ENCODE measurements around the gene GLYAT. TPM values are rescaled to one million over a fixed set of nuclear protein-coding genes. Genes with fewer than 3 reads are reported as not detected.

GLYAT gene
- total and polyA plus RNA-seq, 2 experiments from 2014 or later: 0.10 TPM; not detected in 1

DNA sequence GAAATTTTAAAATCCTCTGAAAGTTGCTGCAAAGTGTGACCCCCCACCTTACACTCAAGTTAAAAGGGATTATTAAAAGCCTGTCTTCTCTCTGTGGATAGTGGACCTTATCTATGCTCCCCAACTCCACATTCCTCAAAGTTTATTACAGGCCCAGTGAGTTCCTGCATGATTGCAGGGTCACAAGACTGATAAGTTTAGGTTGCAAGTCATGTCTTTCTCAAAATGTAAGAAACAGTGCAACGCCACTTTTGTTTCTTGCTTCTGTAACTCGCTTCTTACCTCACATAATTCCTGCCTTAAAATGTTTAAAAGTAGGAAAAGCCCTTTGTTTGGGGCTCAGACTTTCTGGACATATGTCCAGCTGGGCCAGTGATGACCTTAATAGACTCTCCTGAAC, 38.4 kb upstream of the GLYAT start:
- H3K9me3 Mint-ChIP-seq: peaks cover 73% of the 10 kb centered on the region
- H3K4me2 ChIP-seq: no peak overlapping the region
- H3K27ac Mint-ChIP-seq: no peak overlapping the region
- no peaks in the 10 kb centered on the region for H3K4me1 Mint-ChIP-seq
- H3F3A ChIP-seq (replicated peaks; ENCODE audit: low read depth): no peaks in the 10 kb centered on the region
- H3K4me3 ChIP-seq: no peak overlapping the region
- H3K27ac ChIP-seq (ENCODE audit: low read depth): no peak overlapping the region
- no peak overlapping the region for H3K4me3 Mint-ChIP-seq
- no peaks in the 10 kb centered on the region for H4K20me1 ChIP-seq (replicated peaks; ENCODE audit: insufficient read depth)
- H3K36me3 Mint-ChIP-seq (ENCODE audit: low read depth): peaks cover 5% of the 10 kb centered on the region; the same call in 1 of the 3 replicates
- H3K36me3 ChIP-seq (ENCODE audit: insufficient read depth): no peaks in the 10 kb centered on the region
- TF ChIP-seq POLR2AphosphoS5 (IDR thresholded peaks at IDR 0.05; ENCODE audit: low read depth): no peak
- TF ChIP-seq STAT1 (IDR thresholded peaks at IDR 0.05; ENCODE audit: unreplicated experiment): no peak
- no peak for TF ChIP-seq NANOG (IDR thresholded peaks at IDR 0.05; ENCODE audit: borderline replicate concordance)
- TF ChIP-seq, protein P1, sequence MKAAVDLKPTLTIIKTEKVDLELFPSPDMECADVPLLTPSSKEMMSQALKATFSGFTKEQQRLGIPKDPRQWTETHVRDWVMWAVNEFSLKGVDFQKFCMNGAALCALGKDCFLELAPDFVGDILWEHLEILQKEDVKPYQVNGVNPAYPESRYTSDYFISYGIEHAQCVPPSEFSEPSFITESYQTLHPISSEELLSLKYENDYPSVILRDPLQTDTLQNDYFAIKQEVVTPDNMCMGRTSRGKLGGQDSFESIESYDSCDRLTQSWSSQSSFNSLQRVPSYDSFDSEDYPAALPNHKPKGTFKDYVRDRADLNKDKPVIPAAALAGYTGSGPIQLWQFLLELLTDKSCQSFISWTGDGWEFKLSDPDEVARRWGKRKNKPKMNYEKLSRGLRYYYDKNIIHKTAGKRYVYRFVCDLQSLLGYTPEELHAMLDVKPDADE (IDR thresholded peaks at IDR 0.05): no peak
- TF ChIP-seq, protein P2, sequence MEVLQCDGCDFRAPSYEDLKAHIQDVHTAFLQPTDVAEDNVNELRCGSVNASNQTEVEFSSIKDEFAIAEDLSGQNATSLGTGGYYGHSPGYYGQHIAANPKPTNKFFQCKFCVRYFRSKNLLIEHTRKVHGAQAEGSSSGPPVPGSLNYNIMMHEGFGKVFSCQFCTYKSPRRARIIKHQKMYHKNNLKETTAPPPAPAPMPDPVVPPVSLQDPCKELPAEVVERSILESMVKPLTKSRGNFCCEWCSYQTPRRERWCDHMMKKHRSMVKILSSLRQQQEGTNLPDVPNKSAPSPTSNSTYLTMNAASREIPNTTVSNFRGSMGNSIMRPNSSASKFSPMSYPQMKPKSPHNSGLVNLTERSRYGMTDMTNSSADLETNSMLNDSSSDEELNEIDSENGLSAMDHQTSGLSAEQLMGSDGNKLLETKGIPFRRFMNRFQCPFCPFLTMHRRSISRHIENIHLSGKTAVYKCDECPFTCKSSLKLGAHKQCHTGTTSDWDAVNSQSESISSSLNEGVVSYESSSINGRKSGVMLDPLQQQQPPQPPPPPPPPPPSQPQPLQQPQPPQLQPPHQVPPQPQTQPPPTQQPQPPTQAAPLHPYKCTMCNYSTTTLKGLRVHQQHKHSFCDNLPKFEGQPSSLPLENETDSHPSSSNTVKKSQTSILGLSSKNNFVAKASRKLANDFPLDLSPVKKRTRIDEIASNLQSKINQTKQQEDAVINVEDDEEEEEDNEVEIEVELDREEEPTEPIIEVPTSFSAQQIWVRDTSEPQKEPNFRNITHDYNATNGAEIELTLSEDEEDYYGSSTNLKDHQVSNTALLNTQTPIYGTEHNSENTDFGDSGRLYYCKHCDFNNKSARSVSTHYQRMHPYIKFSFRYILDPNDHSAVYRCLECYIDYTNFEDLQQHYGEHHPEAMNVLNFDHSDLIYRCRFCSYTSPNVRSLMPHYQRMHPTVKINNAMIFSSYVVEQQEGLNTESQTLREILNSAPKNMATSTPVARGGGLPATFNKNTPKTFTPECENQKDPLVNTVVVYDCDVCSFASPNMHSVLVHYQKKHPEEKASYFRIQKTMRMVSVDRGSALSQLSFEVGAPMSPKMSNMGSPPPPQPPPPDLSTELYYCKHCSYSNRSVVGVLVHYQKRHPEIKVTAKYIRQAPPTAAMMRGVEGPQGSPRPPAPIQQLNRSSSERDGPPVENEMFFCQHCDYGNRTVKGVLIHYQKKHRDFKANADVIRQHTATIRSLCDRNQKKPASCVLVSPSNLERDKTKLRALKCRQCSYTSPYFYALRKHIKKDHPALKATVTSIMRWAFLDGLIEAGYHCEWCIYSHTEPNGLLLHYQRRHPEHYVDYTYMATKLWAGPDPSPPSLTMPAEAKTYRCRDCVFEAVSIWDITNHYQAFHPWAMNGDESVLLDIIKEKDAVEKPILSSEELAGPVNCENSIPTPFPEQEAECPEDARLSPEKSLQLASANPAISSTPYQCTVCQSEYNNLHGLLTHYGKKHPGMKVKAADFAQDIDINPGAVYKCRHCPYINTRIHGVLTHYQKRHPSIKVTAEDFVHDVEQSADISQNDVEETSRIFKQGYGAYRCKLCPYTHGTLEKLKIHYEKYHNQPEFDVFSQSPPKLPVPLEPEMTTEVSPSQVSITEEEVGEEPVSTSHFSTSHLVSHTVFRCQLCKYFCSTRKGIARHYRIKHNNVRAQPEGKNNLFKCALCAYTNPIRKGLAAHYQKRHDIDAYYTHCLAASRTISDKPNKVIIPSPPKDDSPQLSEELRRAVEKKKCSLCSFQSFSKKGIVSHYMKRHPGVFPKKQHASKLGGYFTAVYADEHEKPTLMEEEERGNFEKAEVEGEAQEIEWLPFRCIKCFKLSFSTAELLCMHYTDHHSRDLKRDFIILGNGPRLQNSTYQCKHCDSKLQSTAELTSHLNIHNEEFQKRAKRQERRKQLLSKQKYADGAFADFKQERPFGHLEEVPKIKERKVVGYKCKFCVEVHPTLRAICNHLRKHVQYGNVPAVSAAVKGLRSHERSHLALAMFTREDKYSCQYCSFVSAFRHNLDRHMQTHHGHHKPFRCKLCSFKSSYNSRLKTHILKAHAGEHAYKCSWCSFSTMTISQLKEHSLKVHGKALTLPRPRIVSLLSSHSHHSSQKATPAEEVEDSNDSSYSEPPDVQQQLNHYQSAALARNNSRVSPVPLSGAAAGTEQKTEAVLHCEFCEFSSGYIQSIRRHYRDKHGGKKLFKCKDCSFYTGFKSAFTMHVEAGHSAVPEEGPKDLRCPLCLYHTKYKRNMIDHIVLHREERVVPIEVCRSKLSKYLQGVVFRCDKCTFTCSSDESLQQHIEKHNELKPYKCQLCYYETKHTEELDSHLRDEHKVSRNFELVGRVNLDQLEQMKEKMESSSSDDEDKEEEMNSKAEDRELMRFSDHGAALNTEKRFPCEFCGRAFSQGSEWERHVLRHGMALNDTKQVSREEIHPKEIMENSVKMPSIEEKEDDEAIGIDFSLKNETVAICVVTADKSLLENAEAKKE (CRISPR knock-in tag; IDR thresholded peaks at IDR 0.05): no peak
- no peak for TF ChIP-seq EZH2 (IDR thresholded peaks at IDR 0.05; ENCODE audit: low read depth, unreplicated experiment)
- TF ChIP-seq, protein P3, sequence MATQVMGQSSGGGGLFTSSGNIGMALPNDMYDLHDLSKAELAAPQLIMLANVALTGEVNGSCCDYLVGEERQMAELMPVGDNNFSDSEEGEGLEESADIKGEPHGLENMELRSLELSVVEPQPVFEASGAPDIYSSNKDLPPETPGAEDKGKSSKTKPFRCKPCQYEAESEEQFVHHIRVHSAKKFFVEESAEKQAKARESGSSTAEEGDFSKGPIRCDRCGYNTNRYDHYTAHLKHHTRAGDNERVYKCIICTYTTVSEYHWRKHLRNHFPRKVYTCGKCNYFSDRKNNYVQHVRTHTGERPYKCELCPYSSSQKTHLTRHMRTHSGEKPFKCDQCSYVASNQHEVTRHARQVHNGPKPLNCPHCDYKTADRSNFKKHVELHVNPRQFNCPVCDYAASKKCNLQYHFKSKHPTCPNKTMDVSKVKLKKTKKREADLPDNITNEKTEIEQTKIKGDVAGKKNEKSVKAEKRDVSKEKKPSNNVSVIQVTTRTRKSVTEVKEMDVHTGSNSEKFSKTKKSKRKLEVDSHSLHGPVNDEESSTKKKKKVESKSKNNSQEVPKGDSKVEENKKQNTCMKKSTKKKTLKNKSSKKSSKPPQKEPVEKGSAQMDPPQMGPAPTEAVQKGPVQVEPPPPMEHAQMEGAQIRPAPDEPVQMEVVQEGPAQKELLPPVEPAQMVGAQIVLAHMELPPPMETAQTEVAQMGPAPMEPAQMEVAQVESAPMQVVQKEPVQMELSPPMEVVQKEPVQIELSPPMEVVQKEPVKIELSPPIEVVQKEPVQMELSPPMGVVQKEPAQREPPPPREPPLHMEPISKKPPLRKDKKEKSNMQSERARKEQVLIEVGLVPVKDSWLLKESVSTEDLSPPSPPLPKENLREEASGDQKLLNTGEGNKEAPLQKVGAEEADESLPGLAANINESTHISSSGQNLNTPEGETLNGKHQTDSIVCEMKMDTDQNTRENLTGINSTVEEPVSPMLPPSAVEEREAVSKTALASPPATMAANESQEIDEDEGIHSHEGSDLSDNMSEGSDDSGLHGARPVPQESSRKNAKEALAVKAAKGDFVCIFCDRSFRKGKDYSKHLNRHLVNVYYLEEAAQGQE (IDR thresholded peaks at IDR 0.05; ENCODE audit: unreplicated experiment): no peak
- TF ChIP-seq ZNF331 (CRISPR knock-in tag; IDR thresholded peaks at IDR 0.05; ENCODE audit: low read depth): no peak
- TF ChIP-seq EZH2phosphoT487 (IDR thresholded peaks at IDR 0.05; ENCODE audit: unreplicated experiment): no peak
- TF ChIP-seq, protein P4, sequence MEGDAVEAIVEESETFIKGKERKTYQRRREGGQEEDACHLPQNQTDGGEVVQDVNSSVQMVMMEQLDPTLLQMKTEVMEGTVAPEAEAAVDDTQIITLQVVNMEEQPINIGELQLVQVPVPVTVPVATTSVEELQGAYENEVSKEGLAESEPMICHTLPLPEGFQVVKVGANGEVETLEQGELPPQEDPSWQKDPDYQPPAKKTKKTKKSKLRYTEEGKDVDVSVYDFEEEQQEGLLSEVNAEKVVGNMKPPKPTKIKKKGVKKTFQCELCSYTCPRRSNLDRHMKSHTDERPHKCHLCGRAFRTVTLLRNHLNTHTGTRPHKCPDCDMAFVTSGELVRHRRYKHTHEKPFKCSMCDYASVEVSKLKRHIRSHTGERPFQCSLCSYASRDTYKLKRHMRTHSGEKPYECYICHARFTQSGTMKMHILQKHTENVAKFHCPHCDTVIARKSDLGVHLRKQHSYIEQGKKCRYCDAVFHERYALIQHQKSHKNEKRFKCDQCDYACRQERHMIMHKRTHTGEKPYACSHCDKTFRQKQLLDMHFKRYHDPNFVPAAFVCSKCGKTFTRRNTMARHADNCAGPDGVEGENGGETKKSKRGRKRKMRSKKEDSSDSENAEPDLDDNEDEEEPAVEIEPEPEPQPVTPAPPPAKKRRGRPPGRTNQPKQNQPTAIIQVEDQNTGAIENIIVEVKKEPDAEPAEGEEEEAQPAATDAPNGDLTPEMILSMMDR (conservative IDR thresholded peaks at IDR 0.05; ENCODE audit: low read depth in 2 of 2): no peak
- TF ChIP-seq ZNF114 (CRISPR knock-in tag; IDR thresholded peaks at IDR 0.05): no peak
- no peak for TF ChIP-seq CREB1 (CRISPR knock-in tag; IDR thresholded peaks at IDR 0.05; ENCODE audit: low read depth)
- TF ChIP-seq JUNB (IDR thresholded peaks at IDR 0.05; ENCODE audit: unreplicated experiment): no peak
- H3K9me2 ChIP-seq (ENCODE audit: insufficient read depth): 0 out of 2 replicates have a peak, but pooled peaks cover 6% of the 10 kb centered on the region
- ATAC-seq: no peak
- H3K27me3 ChIP-seq (ENCODE audit: insufficient read depth): no peaks in the 10 kb centered on the region
- H3K79me2 ChIP-seq (replicated peaks; ENCODE audit: insufficient read depth): no peaks in the 10 kb centered on the region
- H3K4me1 ChIP-seq (ENCODE audit: insufficient read depth): no peaks in the 10 kb centered on the region
- DNase-seq (ENCODE audit: low spot score): no peak
- peaks cover 2% of the 10 kb centered on the region for H3K27me3 Mint-ChIP-seq (ENCODE audit: insufficient read depth, low read depth, poor library complexity)
- H2AFZ ChIP-seq: no peak overlapping the region

All from GM23338 (cell line).